GM19468 (cell line): ENCODE results near the gene TLR1.

Source experiments
- ATAC-seq: cut with Tn5 transposase; IDR thresholded peaks from one replicate; pipeline ENCODE4 v1.9.1; 2021; ENCODE audit warnings: mild to moderate bottlenecking, moderate library complexity, moderate number of reproducible peaks; ENCODE audit not compliant: unreplicated experiment; ENCODE audit errors: extremely low read depth

Gene TLR1

GRCh38 chr4:38747629-38748028, 57.0 kb downstream of the TLR1 start:
- ATAC-seq = no peak
